GM23338 (cell line): Measurements from ENCODE around the gene CAMTA1. TPM values are rescaled to one million over a fixed set of nuclear protein-coding genes. Genes with fewer than 3 reads are reported as not detected.

Source experiments
- ATAC-seq: fragments of 200-7000 bp; cut with Tn5 transposase; 3 replicates; pipeline ENCODE4 v1.9.1; 2020
- DNase-seq: peaks from one replicate; pipeline ENCODE4 v3.0.0-alpha.2; 2015; ENCODE audit warnings: low spot score
- H2AFZ ChIP-seq: fragments of 200-600 bp; sonication (generic); 2 replicates; pipeline ENCODE4 v1.8.0; 2016; ENCODE audit warnings: antibody characterized with exemption, mild to moderate bottlenecking, moderate library complexity
- H3F3A ChIP-seq: fragments of 200-600 bp; sonication (generic); replicated peaks from 2 replicates; pipeline ENCODE4 v1.8.0; 2017; ENCODE audit warnings: antibody characterized with exemption, mixed run types, low read depth
- H3K27ac ChIP-seq: fragments of 200-600 bp; sonication (generic); 2 replicates; pipeline ENCODE4 v1.6.1; 2016; ENCODE audit warnings: low read depth
- H3K27me3 ChIP-seq: fragments of 200-600 bp; sonication (generic); 2 replicates; pipeline ENCODE4 v1.8.0; 2016; ENCODE audit warnings: mild to moderate bottlenecking, mixed run types, moderate library complexity; ENCODE audit not compliant: insufficient read depth
- H3K36me3 ChIP-seq: fragments of 200-600 bp; sonication (generic); 2 replicates; pipeline ENCODE4 v1.8.0; 2016; ENCODE audit warnings: mild to moderate bottlenecking; ENCODE audit not compliant: insufficient read depth
- H3K4me1 ChIP-seq: fragments of 200-600 bp; sonication (generic); 2 replicates; pipeline ENCODE4 v1.8.0; 2016; ENCODE audit warnings: mild to moderate bottlenecking, moderate library complexity; ENCODE audit not compliant: insufficient read depth
- H3K4me2 ChIP-seq: fragments of 200-600 bp; sonication (generic); 2 replicates; pipeline ENCODE4 v1.7.1; 2017; ENCODE audit warnings: mixed run types
- H3K4me3 ChIP-seq: fragments of 200-600 bp; sonication (generic); 2 replicates; pipeline ENCODE4 v1.6.1; 2016; ENCODE audit warnings: mixed run types
- H3K79me2 ChIP-seq: fragments of 200-600 bp; sonication (generic); replicated peaks from 2 replicates; pipeline ENCODE4 v1.8.0; 2017; ENCODE audit warnings: mild to moderate bottlenecking; ENCODE audit not compliant: insufficient read depth
- H3K9me2 ChIP-seq: fragments of 200-600 bp; sonication (generic); 2 replicates; pipeline ENCODE4 v1.8.0; 2017; ENCODE audit not compliant: insufficient read depth
- H4K20me1 ChIP-seq: fragments of 200-600 bp; sonication (generic); replicated peaks from 2 replicates; pipeline ENCODE4 v1.8.0; 2017; ENCODE audit warnings: mild to moderate bottlenecking; ENCODE audit not compliant: insufficient read depth
- H3K27ac Mint-ChIP-seq: 2 replicates; pipeline ENCODE4 v1.8.0; 2020; ENCODE audit warnings: inconsistent platforms, mild to moderate bottlenecking, moderate library complexity, mixed read lengths
- H3K27me3 Mint-ChIP-seq: 3 replicates; pipeline ENCODE4 v1.8.0; 2022; ENCODE audit warnings: low read depth, mild to moderate bottlenecking, moderate library complexity, mixed read lengths, inconsistent platforms; ENCODE audit not compliant: insufficient read depth, poor library complexity
- H3K36me3 Mint-ChIP-seq: 3 replicates; pipeline ENCODE4 v1.8.0; 2021; ENCODE audit warnings: low read depth, mild to moderate bottlenecking, inconsistent platforms, moderate library complexity, mixed read lengths
- H3K4me1 Mint-ChIP-seq: 3 replicates; pipeline ENCODE4 v1.8.0; 2020; ENCODE audit warnings: mild to moderate bottlenecking, inconsistent platforms, mixed read lengths
- H3K4me3 Mint-ChIP-seq: 3 replicates; pipeline ENCODE4 v1.8.0; 2021; ENCODE audit warnings: moderate library complexity, mild to moderate bottlenecking, inconsistent platforms, mixed read lengths
- H3K9me3 Mint-ChIP-seq: 3 replicates; pipeline ENCODE4 v1.8.0; 2020; ENCODE audit warnings: moderate library complexity, mild to moderate bottlenecking, inconsistent platforms, mixed read lengths
- CREB1 ChIP-seq: fragments of 250-450 bp; sonication (Bioruptor Pico); IDR thresholded peaks from 2 replicates; pipeline ENCODE4 v1.5.0; 2020; ENCODE audit warnings: low read depth, mild to moderate bottlenecking, moderate library complexity
- ETS1 ChIP-seq: IDR thresholded peaks from 2 replicates; pipeline ENCODE4 v1.6.1; 2016; ENCODE audit warnings: antibody characterized with exemption
- EZH2 ChIP-seq: fragments of 200-600 bp; sonication (generic); IDR thresholded peaks from one replicate; pipeline ENCODE4 v1.8.0; 2017; ENCODE audit warnings: antibody characterized with exemption, mild to moderate bottlenecking, low read depth; ENCODE audit not compliant: unreplicated experiment
- POLR2AphosphoS5 ChIP-seq: IDR thresholded peaks from 2 replicates; pipeline ENCODE4 v1.6.1; 2016; ENCODE audit warnings: antibody characterized with exemption, low read depth
- REST ChIP-seq: IDR thresholded peaks from one replicate; pipeline ENCODE4 v1.6.1; 2018; ENCODE audit warnings: antibody characterized with exemption; ENCODE audit not compliant: unreplicated experiment
- STAT1 ChIP-seq: IDR thresholded peaks from one replicate; pipeline ENCODE4 v1.6.1; 2016; ENCODE audit warnings: antibody characterized with exemption; ENCODE audit not compliant: unreplicated experiment
- polyA plus RNA-seq: library from polyadenylated mRNA; unstranded; fragments of >200 nt; fragmentation: Nextera tagmentation; extraction: Ambion mirVana; gene quantifications from 2 replicates; pipeline ENCODE4 v1.2.1, GENCODE V29; 2016
- total RNA-seq: library from RNA; depleted of rRNA; stranded (reverse); fragments of >200 nt; shearing (Covaris generic); gene quantifications from 2 replicates; pipeline ENCODE4 v1.2.3, GENCODE V29; 2014
- TF ChIP-seq, protein P1 (sequence below): fragments of 250-450 bp; sonication (Bioruptor Pico); IDR thresholded peaks from 2 replicates; pipeline ENCODE4 v1.5.0; 2020; ENCODE audit warnings: mild to moderate bottlenecking, moderate library complexity

The CAMTA1 gene
- total and polyA plus RNA-seq, 2 experiments from 2014 or later = 115 to 519 TPM

DNA sequence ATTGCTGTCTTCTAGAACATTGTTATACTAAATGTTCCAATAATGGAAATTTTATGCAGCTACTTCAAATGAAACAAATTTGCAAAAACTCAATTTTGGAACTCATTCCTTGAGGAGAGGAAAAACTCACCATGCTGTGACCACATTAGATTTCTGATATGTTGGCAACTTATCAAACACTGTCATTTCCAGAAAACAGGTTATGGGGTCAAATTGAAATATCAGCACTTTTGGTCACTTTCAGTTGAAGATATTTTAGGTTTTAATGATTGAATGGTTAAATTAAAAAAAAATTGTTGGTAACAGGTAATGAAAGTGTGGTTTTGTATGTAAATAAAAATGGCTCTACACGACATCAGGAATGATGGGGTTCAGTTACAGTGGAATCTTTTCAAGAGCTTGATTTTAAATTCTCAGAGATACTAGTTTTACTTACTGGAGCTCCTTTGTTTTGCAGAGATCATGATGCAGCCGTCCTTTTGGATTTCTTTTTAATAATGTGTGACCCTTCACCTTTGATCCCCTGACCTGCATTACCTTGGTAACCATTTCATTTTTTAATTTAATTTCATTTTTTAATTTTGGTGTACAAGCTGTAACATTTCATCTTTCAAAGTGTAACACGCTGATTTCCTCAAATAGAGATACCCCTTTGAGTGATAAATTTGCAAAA is 86.2 kb downstream of the CAMTA1 start:
- Histone ChIP-seq H4K20me1 (0 out of 2 replicates have a peak, but pooled peaks cover 13% of the 10 kb centered on the region), H2AFZ (no peak overlapping the region), H3K4me3 (no peak overlapping the region), H3K4me2 (no peak overlapping the region), H3K27me3 (no peaks in the 10 kb centered on the region), H3K4me1 (peaks cover 38% of the 10 kb centered on the region), H3K36me3 (no peaks in the 10 kb centered on the region), H3K79me2 (peaks cover 41% of the 10 kb centered on the region), H3F3A (no peaks in the 10 kb centered on the region), H3K9me2 (no peaks in the 10 kb centered on the region), H3K27ac (no peak overlapping the region)
- Mint-ChIP-seq H3K27me3 (no peaks in the 10 kb centered on the region), H3K4me1 (peaks cover 43% of the 10 kb centered on the region), H3K9me3 (no peaks in the 10 kb centered on the region), H3K36me3 (no peaks in the 10 kb centered on the region), H3K27ac (peak overlapping the region; percentile 8; the same call in 1 of the 2 replicates), H3K4me3 (no peak overlapping the region)
- TF ChIP-seq REST (no peak), ETS1 (no peak)
- no peak for ATAC-seq
- no peak for DNase-seq

GRCh38 chr1:6872573-6873261 is 87.5 kb downstream of the CAMTA1 start:
- no peaks in the 10 kb centered on the region for H3K36me3 Mint-ChIP-seq
- Histone ChIP-seq H3F3A (no peaks in the 10 kb centered on the region), H4K20me1 (0 out of 2 replicates have a peak, but pooled peaks cover 17% of the 10 kb centered on the region), H3K9me2 (no peaks in the 10 kb centered on the region), H3K27ac (no peak overlapping the region), H3K27me3 (no peaks in the 10 kb centered on the region), H3K4me3 (no peak overlapping the region), H2AFZ (no peak overlapping the region), H3K4me1 (peaks cover 26% of the 10 kb centered on the region), H3K79me2 (peaks cover 31% of the 10 kb centered on the region), H3K4me2 (no peak overlapping the region), H3K36me3 (no peaks in the 10 kb centered on the region)
- H3K9me3 Mint-ChIP-seq = no peaks in the 10 kb centered on the region
- no peak overlapping the region for H3K27ac Mint-ChIP-seq
- H3K27me3 Mint-ChIP-seq = no peaks in the 10 kb centered on the region
- ATAC-seq (no peak), DNase-seq (no peak)
- no peak overlapping the region for H3K4me3 Mint-ChIP-seq
- peaks cover 30% of the 10 kb centered on the region for H3K4me1 Mint-ChIP-seq
- TF ChIP-seq EZH2 = no peak
- TF ChIP-seq STAT1 = no peak
- TF ChIP-seq, protein P1, sequence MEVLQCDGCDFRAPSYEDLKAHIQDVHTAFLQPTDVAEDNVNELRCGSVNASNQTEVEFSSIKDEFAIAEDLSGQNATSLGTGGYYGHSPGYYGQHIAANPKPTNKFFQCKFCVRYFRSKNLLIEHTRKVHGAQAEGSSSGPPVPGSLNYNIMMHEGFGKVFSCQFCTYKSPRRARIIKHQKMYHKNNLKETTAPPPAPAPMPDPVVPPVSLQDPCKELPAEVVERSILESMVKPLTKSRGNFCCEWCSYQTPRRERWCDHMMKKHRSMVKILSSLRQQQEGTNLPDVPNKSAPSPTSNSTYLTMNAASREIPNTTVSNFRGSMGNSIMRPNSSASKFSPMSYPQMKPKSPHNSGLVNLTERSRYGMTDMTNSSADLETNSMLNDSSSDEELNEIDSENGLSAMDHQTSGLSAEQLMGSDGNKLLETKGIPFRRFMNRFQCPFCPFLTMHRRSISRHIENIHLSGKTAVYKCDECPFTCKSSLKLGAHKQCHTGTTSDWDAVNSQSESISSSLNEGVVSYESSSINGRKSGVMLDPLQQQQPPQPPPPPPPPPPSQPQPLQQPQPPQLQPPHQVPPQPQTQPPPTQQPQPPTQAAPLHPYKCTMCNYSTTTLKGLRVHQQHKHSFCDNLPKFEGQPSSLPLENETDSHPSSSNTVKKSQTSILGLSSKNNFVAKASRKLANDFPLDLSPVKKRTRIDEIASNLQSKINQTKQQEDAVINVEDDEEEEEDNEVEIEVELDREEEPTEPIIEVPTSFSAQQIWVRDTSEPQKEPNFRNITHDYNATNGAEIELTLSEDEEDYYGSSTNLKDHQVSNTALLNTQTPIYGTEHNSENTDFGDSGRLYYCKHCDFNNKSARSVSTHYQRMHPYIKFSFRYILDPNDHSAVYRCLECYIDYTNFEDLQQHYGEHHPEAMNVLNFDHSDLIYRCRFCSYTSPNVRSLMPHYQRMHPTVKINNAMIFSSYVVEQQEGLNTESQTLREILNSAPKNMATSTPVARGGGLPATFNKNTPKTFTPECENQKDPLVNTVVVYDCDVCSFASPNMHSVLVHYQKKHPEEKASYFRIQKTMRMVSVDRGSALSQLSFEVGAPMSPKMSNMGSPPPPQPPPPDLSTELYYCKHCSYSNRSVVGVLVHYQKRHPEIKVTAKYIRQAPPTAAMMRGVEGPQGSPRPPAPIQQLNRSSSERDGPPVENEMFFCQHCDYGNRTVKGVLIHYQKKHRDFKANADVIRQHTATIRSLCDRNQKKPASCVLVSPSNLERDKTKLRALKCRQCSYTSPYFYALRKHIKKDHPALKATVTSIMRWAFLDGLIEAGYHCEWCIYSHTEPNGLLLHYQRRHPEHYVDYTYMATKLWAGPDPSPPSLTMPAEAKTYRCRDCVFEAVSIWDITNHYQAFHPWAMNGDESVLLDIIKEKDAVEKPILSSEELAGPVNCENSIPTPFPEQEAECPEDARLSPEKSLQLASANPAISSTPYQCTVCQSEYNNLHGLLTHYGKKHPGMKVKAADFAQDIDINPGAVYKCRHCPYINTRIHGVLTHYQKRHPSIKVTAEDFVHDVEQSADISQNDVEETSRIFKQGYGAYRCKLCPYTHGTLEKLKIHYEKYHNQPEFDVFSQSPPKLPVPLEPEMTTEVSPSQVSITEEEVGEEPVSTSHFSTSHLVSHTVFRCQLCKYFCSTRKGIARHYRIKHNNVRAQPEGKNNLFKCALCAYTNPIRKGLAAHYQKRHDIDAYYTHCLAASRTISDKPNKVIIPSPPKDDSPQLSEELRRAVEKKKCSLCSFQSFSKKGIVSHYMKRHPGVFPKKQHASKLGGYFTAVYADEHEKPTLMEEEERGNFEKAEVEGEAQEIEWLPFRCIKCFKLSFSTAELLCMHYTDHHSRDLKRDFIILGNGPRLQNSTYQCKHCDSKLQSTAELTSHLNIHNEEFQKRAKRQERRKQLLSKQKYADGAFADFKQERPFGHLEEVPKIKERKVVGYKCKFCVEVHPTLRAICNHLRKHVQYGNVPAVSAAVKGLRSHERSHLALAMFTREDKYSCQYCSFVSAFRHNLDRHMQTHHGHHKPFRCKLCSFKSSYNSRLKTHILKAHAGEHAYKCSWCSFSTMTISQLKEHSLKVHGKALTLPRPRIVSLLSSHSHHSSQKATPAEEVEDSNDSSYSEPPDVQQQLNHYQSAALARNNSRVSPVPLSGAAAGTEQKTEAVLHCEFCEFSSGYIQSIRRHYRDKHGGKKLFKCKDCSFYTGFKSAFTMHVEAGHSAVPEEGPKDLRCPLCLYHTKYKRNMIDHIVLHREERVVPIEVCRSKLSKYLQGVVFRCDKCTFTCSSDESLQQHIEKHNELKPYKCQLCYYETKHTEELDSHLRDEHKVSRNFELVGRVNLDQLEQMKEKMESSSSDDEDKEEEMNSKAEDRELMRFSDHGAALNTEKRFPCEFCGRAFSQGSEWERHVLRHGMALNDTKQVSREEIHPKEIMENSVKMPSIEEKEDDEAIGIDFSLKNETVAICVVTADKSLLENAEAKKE (CRISPR knock-in tag) = no peak
- TF ChIP-seq POLR2AphosphoS5 = no peak
- no peak for TF ChIP-seq ETS1
- no peak for TF ChIP-seq CREB1 (CRISPR knock-in tag)
